ENCODE data around the gene MPLKIP. TPM values are rescaled to one million over a fixed set of nuclear protein-coding genes. Genes with fewer than 3 reads are reported as not detected.

Gene MPLKIP
- total RNA-seq, 2 donors from 2014 or later: 24.8 to 42.0 TPM

DNA sequence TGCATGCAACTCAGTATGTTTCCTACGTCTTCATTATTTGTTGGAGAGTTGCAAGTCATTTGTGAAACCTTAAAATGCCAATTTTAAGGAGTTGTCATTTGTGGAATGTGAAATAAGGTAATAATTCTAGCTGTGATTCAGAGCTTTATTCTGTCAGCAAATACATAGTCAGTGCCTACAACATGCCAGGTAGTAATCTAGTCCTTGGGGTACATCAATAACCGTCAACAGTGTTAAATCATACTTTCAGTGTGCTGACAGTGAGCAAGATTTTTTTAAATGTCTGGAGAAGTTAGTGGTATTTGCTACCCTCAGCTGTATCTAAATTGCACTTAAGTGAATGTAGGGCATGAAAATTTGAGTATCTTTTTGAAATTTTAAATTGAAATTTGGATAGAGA, 36.7 kb downstream of the MPLKIP start:
- peaks cover 8 to 14% of the 10 kb centered on the region in 2 donors for H3K36me3 Mint-ChIP-seq
- ATAC-seq (no peak), DNase-seq (ENCODE audit: low spot score in 2 of 2) (no peak)
- no peak overlapping the region for H3K27ac Mint-ChIP-seq
- no peaks in the 10 kb centered on the region for H3K9me3 Mint-ChIP-seq

DNA sequence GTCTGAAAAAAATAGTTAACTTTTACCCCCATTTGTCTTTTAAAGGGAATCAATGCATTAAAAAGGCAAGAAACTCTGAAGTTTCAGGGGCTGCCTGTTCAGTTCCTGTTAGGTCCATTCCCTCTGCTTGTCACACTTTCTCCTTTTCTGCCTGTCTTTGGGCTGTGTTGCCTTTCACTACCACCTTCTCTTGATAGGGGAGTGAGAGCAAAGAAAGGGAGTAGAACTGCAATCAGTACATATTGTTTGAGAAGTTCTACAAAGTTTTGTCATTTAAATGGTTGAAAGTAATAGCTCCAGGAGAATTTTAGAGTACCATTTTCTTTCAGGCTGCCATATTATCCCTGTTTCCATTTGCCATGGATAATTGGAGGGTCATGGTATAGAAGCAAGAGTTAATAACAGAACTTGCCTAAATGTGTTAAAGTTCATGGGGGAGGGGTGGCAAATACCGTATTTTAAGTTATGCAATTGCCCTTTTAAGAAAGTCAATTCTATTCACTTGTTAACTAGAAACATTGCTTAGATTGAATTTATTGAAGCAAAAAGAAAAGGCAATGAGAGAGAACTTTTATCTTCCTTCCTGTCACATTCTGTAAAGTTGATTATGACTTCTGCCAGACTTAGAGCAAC, 38.6 kb downstream of the MPLKIP start:
- Mint-ChIP-seq H3K36me3 (peaks cover 8 to 14% of the 10 kb centered on the region in 2 donors), H3K9me3 (no peaks in the 10 kb centered on the region), H3K27ac (no peak overlapping the region)
- DNase-seq (ENCODE audit: low spot score in 2 of 2): no peak
- no peak for ATAC-seq

DNA sequence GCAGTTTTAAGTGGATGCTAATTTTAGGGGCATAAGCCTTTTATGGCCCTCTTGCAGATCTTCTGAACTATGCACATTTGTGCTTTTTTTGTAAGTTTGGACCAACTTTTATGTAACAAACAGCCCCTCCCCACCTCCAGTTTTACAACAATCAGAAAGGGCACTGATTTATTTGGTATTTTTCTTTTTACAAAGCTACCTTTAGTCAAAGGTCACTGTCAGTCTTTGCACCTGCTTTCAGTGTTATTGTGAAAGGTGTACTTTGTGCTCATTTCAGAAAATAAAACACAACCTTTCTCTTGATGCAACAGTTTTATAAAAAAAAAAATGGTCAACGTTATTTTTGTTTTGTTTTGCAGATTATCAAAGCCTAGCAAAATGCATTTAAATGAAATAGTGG, 39.2 kb downstream of the MPLKIP start:
- no peak for ATAC-seq
- H3K27ac Mint-ChIP-seq: no peak overlapping the region
- peaks cover 8 to 14% of the 10 kb centered on the region in 2 donors for H3K36me3 Mint-ChIP-seq
- no peak for DNase-seq (ENCODE audit: low spot score in 2 of 2)
- no peaks in the 10 kb centered on the region for H3K9me3 Mint-ChIP-seq

DNA sequence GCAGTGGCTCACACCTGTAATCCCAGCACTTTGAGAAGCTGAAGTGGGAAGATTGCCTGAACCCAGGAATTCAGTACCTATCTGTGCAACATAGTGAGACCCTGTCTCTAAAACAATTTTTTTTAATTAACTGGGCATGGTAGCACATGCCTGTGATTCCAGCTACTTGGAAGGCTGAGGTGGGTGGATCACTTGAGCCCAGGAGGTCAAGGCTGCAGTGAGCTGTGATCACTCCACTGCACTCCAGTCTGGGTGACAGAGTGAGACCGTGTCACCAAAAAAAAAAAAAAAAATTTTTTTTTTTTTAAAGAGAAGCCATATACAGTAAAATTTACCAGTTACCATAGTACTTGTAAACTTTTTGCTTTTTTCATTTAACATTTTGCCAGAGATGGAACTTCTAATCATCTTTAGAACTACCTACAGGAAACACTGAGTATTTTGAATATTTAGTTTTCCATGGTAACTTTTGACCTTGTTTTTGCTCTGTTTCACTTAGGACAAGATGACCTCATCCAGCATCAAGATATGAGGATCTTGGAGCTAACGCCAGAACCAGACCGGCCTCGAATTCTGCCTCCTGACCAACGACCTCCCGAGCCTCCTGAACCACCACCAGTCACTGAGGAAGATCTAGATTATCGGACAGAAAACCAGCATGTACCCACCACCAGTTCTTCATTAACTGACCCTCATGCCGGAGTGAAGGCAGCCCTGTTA, 40.6 kb downstream of the MPLKIP start:
- H3K27ac Mint-ChIP-seq: no peak overlapping the region
- no peaks in the 10 kb centered on the region for H3K9me3 Mint-ChIP-seq
- ATAC-seq (no peak), DNase-seq (ENCODE audit: low spot score in 2 of 2) (no peak)
- peaks cover 8 to 14% of the 10 kb centered on the region in 2 donors for H3K36me3 Mint-ChIP-seq

DNA sequence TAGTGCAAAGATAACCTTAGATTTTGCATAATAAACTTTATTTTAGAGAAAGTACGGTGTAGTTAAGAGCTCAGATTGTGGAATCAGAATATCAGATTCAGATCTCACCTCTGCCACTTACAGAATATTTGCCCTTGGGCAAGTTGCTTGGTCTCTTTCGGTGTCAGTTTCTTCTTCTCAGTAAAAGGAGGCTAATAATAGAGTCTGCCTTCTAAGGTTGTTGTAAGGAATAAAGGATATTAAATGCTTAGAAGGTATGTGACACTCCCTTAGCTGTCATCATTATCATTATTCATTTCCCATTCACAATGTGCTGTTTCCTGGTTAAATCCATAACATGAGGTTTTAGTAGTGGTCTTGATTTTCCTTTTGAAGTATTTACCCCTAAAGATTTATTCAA, 42.2 kb downstream of the MPLKIP start:
- no peak for ATAC-seq
- Mint-ChIP-seq H3K36me3 (peaks cover 8 to 21% of the 10 kb centered on the region in 2 donors), H3K27ac (peak overlapping the region in 1 of 2 donors; percentile 37), H3K9me3 (no peaks in the 10 kb centered on the region)
- DNase-seq (ENCODE audit: low spot score in 2 of 2): no peak

DNA sequence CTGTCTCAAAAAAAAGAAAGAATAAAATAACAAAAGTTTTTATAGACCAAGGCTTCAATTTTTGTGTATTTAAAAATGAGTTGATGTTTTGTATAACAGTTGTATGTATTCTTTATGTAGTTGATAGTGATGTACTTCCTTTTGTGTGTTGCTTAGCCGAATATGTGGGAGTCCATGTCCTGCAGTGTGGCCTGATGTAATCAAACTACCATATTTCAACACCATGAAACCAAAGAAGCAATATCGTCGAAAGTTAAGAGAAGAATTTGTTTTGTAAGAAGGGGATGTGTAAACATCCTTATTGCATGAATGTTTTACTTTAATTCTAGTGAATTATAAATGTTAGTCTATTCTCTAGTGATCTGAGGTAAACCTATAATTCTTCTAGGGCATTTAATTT, 56.6 kb downstream of the MPLKIP start:
- Mint-ChIP-seq H3K36me3 (no peaks in the 10 kb centered on the region), H3K27ac (no peak overlapping the region), H3K9me3 (no peaks in the 10 kb centered on the region)
- DNase-seq (ENCODE audit: low spot score in 2 of 2): no peak
- no peak for ATAC-seq

Other genes with a start within 250 kb of the MPLKIP start
- 10 to 100 TPM; 37.6 to 41.3 TPM for gene CDK13, start 184.4 kb downstream of the MPLKIP start, total RNA-seq
- gene SUGCT, start 383 bp upstream of the MPLKIP start, total RNA-seq: 1 to 10 TPM; 1.1 to 1.8 TPM

Data from activated naive CD4-positive, alpha-beta T cell treated with anti-CD3 and anti-CD28 coated beads, Interleukin-2, amount 50 U/mL, for 72 hours (primary cell).